GM12875 (cell line): Measurements from ENCODE around the gene SLC26A11.

Source experiments
- H3K4me3 ChIP-seq: one replicate; pipeline ENCODE4 v1.5.1; 2011; ENCODE audit warnings: low read depth, low read length, control low read depth
- CTCF ChIP-seq: IDR thresholded peaks from 2 replicates; pipeline ENCODE4 v1.5.1; 2011; ENCODE audit warnings: low read depth, mild to moderate bottlenecking, control low read depth, inconsistent platforms, low read length, moderate library complexity, borderline replicate concordance; ENCODE audit not compliant: insufficient read depth

Gene SLC26A11

GRCh38 chr17:80285237-80285920 is 65.2 kb downstream of the SLC26A11 start:
- H3K4me3 ChIP-seq, result no peak overlapping the region
- no peak for TF ChIP-seq CTCF

GRCh38 chr17:80286638-80286960 is 66.4 kb downstream of the SLC26A11 start:
- TF ChIP-seq CTCF, result no peak
- H3K4me3 ChIP-seq, result no peak overlapping the region

- H3K4me3 ChIP-seq, result no peak overlapping the region
- no peak for TF ChIP-seq CTCF
These were observed 66.8 kb downstream of the SLC26A11 start for GRCh38 chr17:80287038-80287437.

- H3K4me3 ChIP-seq, result no peak overlapping the region
- no peak for TF ChIP-seq CTCF
These were observed 67.8 kb downstream of the SLC26A11 start for GRCh38 chr17:80287806-80288567.

GRCh38 chr17:80289616-80290015 is 69.4 kb downstream of the SLC26A11 start:
- no peak overlapping the region for H3K4me3 ChIP-seq
- no peak for TF ChIP-seq CTCF

- no peak for TF ChIP-seq CTCF
- H3K4me3 ChIP-seq, result no peak overlapping the region
These were observed 69.9 kb downstream of the SLC26A11 start for GRCh38 chr17:80290156-80290555.

- H3K4me3 ChIP-seq, result no peak overlapping the region
These were observed 71.0 kb downstream of the SLC26A11 start for GRCh38 chr17:80291260-80291659.

More at GRCh38 chr17:80291260-80291659, 71.0 kb downstream of the SLC26A11 start:
- no peak for TF ChIP-seq CTCF
